Glutamatergic neuron (in vitro differentiated cells): ENCODE measurements around the gene LCP2. TPM values are rescaled to one million over a fixed set of nuclear protein-coding genes. Genes with fewer than 3 reads are reported as not detected.

Source experiments
- DNase-seq: peaks from one replicate; pipeline ENCODE4 v3.0.0; 2022
- H3K27ac Mint-ChIP-seq: one replicate; pipeline ENCODE4 v1.8.0; 2020; ENCODE audit warnings: mild to moderate bottlenecking, mixed read lengths, inconsistent platforms; ENCODE audit not compliant: unreplicated experiment
- H3K27me3 Mint-ChIP-seq: one replicate; pipeline ENCODE4 v1.8.0; 2020; ENCODE audit warnings: mild to moderate bottlenecking, moderate library complexity, mixed read lengths, inconsistent platforms; ENCODE audit not compliant: unreplicated experiment
- H3K36me3 Mint-ChIP-seq: one replicate; pipeline ENCODE4 v1.8.0; 2020; ENCODE audit warnings: mild to moderate bottlenecking, mixed read lengths, inconsistent platforms; ENCODE audit not compliant: unreplicated experiment
- H3K4me1 Mint-ChIP-seq: one replicate; pipeline ENCODE4 v1.8.0; 2020; ENCODE audit warnings: mild to moderate bottlenecking, low read depth, mixed read lengths, inconsistent platforms; ENCODE audit not compliant: unreplicated experiment
- H3K4me3 Mint-ChIP-seq: one replicate; pipeline ENCODE4 v1.8.0; 2020; ENCODE audit warnings: mild to moderate bottlenecking, mixed read lengths, inconsistent platforms; ENCODE audit not compliant: unreplicated experiment
- H3K9me3 Mint-ChIP-seq: one replicate; pipeline ENCODE4 v1.8.0; 2020; ENCODE audit warnings: mild to moderate bottlenecking, moderate library complexity, mixed read lengths, inconsistent platforms; ENCODE audit not compliant: unreplicated experiment
- CTCF ChIP-seq: fragments of 200-600 bp; sonication (generic); IDR thresholded peaks from one replicate; pipeline ENCODE4 v1.5.0; 2021; ENCODE audit not compliant: partially characterized antibody, unreplicated experiment
- total RNA-seq: library from RNA; stranded (reverse); fragmentation: NEBNext Ultra II Directional; extraction: Animal tissue kit (Norgen Biotek cat#: 25700); gene quantifications from one replicate; pipeline ENCODE4 v1.2.1, GENCODE V29; 2021; ENCODE audit not compliant: unreplicated experiment

The LCP2 gene
- total RNA-seq, 1 donor from 2014 or later: not detected

GRCh38 chr5:170217831-170218230, 79.7 kb downstream of the LCP2 start:
- no peaks in the 10 kb centered on the region for H3K36me3 Mint-ChIP-seq
- H3K4me3 Mint-ChIP-seq: no peak overlapping the region
- TF ChIP-seq CTCF: no peak
- DNase-seq: no peak
- H3K9me3 Mint-ChIP-seq: no peaks in the 10 kb centered on the region
- H3K27me3 Mint-ChIP-seq: no peaks in the 10 kb centered on the region
- peaks cover 7% of the 10 kb centered on the region for H3K4me1 Mint-ChIP-seq
- no peak overlapping the region for H3K27ac Mint-ChIP-seq

- H3K9me3 Mint-ChIP-seq: no peaks in the 10 kb centered on the region
- H3K27ac Mint-ChIP-seq: no peak overlapping the region
- no peaks in the 10 kb centered on the region for H3K27me3 Mint-ChIP-seq
- no peaks in the 10 kb centered on the region for H3K36me3 Mint-ChIP-seq
- H3K4me3 Mint-ChIP-seq: no peak overlapping the region
- DNase-seq: peak; percentile 34
- H3K4me1 Mint-ChIP-seq: peaks cover 5% of the 10 kb centered on the region
- TF ChIP-seq CTCF: peak; percentile 48
These were observed 81.2 kb downstream of the LCP2 start for GRCh38 chr5:170216257-170216864.

GRCh38 chr5:170211575-170212334, 85.8 kb downstream of the LCP2 start:
- H3K4me1 Mint-ChIP-seq: peaks cover 5% of the 10 kb centered on the region
- H3K27me3 Mint-ChIP-seq: no peaks in the 10 kb centered on the region
- peaks cover 2% of the 10 kb centered on the region for H3K9me3 Mint-ChIP-seq
- H3K4me3 Mint-ChIP-seq: no peak overlapping the region
- DNase-seq: no peak
- H3K27ac Mint-ChIP-seq: no peak overlapping the region
- TF ChIP-seq CTCF: no peak
- H3K36me3 Mint-ChIP-seq: peaks cover 5% of the 10 kb centered on the region

GRCh38 chr5:170206958-170207357, 90.6 kb downstream of the LCP2 start:
- Mint-ChIP-seq H3K9me3 (peaks cover 2% of the 10 kb centered on the region), H3K27me3 (peaks cover 2% of the 10 kb centered on the region), H3K4me3 (no peak overlapping the region), H3K27ac (no peak overlapping the region), H3K36me3 (peaks cover 5% of the 10 kb centered on the region), H3K4me1 (no peaks in the 10 kb centered on the region)
- DNase-seq: no peak
- no peak for TF ChIP-seq CTCF

- H3K36me3 Mint-ChIP-seq: peaks cover 4% of the 10 kb centered on the region
- TF ChIP-seq CTCF: no peak
- peaks cover 2% of the 10 kb centered on the region for H3K9me3 Mint-ChIP-seq
- H3K4me1 Mint-ChIP-seq: no peaks in the 10 kb centered on the region
- H3K27me3 Mint-ChIP-seq: peaks cover 2% of the 10 kb centered on the region
- no peak overlapping the region for H3K4me3 Mint-ChIP-seq
- DNase-seq: no peak
- H3K27ac Mint-ChIP-seq: no peak overlapping the region
These were observed 91.4 kb downstream of the LCP2 start for GRCh38 chr5:170206216-170206615.
